ENCODE results near the gene AARS2.
"Not testable (repeated sequence)": the region's sequence is repeated elsewhere in the genome, so short reads cannot be mapped to it uniquely, and the experiment has no call there.

Gene AARS2

GRCh38 chr6:44312901-44313788, at the start of gene AARS2:
TSS of gene AARS2 (minus strand) at chr6:44313347. CDS start at chr6:44313323, 24 bp downstream.
- peak; percentile 83 for DNase-seq

- DNase-seq, result no peak
These were observed 48.8 kb upstream of the AARS2 start for GRCh38 chr6:44361947-44362346.

DNA sequence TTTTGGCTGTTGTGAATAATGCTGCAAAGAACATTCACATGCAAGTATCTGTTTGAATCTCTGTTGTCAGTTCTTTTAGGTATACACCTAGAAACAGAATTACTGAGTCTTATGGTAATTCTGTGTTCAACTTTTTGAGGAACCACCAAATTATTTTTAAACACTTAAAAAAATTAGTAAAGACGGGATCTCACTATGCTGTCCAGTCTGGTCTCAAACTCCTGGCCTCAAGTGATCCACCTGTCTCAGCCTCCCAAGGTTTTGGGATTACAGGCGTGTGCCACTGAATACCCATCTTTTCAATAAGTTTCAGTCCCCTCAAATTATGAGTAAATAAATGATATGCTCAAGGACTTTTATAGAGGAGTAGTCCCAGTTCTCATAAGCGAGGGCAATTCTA, 46.8 kb upstream of the AARS2 start:
- no peak for DNase-seq

GRCh38 chr6:44356487-44356886, 43.3 kb upstream of the AARS2 start:
- no peak for DNase-seq

DNA sequence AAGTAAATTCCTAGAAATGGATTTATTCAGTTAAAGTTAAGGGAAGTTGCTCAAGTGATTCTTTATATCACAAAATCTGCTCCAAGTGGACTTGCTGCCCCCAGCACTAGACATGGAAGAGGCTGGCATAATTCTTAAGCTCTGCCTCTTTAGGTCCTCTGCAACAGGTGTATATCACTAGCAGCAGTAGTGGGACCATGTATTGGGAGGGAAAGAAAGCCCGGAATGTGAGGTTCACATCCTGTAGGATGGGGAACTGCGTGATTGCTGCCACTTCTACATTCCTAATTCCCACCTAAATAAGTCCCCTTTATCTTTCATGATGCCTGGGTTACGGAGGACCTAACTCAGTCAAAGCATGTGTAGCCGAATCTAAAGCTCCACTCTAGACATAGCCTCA, 42.5 kb upstream of the AARS2 start:
- no peak for DNase-seq

DNA sequence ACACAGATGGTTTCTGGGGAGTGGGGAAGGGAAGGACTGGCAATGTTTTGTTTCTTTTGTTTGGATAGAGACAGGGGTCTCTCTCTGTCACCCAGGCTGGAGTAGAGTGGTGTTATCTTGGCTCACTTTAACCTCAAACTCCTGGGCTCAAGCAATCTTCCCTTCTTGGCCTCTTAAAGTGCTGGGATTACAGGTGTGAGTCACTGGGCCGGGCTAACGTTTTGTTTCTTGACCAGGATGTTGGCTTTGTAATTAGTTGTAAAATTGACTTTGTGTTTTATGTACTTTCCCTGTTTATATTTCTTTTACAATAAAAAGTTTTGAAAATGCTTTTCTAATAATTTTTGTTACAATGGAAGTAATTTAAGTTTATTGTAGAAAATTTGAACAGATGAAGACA, 40.2 kb upstream of the AARS2 start:
- no peak for DNase-seq

GRCh38 chr6:44352259-44352658, 39.1 kb upstream of the AARS2 start:
- no peak for DNase-seq

- not testable (repeated sequence) for DNase-seq
These were observed 37.5 kb upstream of the AARS2 start for GRCh38 chr6:44350650-44350994.

DNA sequence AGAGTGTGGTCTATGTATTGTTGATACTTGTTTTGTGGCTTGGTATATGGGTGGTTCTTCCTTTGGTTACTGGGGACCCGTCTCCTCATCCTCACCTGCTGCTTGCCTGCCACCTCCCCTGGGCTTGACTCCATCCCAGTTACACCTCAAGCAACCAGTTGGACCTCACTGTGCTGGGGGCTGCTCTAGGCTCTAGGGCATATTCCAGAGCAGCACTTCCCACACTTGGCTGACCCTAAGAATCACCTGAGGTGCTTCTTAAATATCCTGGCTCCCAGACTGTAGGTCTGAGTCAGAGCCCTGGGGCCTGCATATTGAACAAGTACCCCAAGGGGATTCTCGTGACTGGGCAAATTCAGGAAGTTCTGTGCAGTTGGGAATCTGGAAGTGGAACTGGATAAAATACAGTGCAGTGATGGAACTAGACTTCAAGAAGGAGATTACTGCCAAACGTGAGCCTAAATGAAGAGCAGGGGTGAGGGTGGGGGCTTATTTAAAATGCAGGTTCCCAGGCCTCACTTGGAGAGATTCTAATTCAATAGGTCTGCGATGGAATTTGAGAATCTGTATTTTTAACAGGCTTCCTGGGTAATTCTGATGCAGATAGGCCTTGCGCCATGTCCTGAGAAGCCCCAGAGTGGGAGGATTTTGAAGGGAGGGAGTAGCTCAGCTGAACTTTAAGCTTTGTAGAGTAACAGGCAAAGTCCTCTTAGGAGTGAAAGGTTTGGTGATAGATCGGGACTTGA, 36.9 kb upstream of the AARS2 start:
- no peak for DNase-seq

DNA sequence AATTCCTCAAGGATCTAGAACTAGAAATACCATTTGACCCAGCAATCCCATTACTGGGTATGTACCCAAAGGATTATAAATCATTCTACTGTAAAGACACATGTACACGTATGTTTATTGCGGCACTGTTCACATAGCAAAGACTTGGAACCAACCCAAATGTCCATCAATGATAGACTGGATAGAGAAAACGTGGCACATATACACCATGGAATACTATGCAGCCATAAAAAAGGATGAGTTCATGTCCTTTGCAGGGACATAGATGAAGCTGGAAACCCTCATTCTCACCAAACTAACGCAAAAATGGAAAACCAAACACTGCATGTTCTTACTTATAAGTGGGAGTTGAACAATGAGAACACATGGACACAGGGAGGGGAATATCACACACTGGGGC, 33.7 kb upstream of the AARS2 start:
- not testable (repeated sequence) for DNase-seq

DNA sequence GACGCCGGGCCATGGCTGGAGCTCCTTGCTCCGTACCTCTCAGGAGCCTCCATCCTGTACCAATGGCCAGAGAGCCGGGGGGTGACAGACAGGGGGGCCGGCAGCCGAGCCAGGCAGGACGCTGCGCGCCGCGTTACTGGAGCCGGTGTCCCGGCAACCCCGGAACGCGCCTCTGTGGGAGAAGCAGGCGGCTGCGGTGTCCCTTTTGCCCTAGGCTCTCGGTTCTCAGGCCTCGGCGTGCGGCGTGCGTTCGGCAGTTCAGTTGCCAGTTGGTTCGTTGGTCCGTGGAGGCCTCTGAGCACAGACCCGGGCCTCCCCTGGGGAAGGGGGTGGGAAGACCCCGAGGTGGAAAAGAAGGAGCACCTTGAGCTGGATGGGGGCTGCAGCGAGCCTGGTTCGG, 29.3 kb upstream of the AARS2 start, which contains the start of gene SPATS1:
Gene SPATS1 (plus strand): TSS at position 162 of the 400 bp plus-strand sequence. CDS start 446 bp downstream, outside the sequence.
- DNase-seq, result no peak

- DNase-seq, result no peak
These were observed 28.9 kb upstream of the AARS2 start for GRCh38 chr6:44342052-44342451.

DNA sequence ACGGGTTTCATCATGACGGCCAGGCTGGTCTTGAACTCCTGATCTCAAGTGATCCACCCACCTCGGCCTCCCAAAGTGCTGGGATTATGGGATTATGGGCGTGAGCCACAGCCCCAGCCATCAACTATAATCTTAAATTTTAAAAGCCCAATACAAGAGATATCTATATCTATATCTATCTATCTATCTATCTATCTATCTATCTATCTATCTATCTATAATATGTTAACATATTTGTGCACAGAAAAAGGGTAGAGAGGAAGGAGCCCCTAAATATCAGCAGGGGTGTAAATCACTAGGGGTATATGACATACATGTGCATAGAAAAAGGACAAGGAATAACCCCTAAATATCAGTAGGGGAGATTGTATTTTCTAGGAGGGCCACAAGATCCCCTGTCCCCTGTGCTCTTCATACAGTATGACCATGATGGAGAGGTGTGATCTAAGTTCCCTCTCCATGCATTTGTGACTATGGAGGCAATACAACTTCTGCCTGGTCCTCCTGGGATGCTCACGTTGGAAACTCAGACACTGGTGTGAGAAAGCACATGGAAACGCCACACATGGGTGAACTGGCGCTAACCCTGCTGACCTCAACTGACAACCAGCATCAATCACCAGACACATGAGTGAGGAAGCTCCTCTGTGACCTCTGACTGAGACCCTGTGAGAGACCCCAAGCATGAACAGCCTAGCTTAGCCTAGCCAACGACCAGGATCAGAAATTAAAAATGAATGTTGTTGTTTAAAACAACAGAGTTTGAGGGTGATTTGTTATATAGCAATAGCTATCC, 28.1 kb upstream of the AARS2 start:
- no peak for DNase-seq

GRCh38 chr6:44339763-44340625, 26.8 kb upstream of the AARS2 start:
- no peak for DNase-seq

GRCh38 chr6:44339301-44339700, 26.2 kb upstream of the AARS2 start:
- DNase-seq, result no peak

DNA sequence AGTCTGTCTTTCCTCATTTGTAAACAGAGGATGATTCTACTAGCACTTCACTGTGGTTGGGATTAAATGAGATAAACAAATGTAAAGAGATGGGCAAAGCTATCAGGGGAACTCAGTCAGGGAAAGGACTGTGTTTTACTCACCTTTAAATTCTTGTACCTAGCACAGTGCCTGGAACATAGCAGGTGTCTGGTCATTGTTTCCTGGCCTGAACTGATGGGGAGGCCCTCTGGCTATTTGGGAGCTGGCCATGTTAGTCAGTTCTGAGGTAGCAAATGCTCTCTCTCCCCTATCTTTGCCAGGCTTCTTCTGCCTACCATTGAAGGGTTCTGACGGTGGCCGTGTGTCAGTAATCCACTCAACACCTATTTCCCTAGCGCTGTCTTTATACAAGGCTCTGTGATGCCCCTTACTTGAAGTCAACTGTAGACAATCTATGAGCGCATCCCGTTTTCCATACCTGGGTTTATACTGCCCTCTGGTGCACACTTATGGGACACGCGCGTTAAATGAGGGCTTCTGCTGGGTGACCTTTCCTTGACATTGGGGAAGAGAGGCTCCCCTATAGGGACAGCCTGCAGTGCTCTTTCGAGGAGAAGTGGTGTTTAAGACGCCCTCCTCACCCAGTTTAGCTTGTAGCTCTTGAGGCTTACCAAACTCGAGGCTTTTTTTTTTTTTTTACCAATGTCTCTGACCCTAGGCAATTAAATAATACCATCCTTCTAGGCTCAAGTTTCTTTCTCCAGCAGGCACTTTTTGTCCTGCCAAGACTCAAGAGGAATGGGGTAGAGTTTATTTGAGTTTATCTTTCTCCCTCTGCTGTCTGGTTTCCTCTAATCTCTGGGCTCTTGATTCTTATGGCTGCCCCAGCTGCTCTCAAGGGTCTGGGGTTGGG, 25.3 kb upstream of the AARS2 start:
- peak; percentile 34 for DNase-seq

DNA sequence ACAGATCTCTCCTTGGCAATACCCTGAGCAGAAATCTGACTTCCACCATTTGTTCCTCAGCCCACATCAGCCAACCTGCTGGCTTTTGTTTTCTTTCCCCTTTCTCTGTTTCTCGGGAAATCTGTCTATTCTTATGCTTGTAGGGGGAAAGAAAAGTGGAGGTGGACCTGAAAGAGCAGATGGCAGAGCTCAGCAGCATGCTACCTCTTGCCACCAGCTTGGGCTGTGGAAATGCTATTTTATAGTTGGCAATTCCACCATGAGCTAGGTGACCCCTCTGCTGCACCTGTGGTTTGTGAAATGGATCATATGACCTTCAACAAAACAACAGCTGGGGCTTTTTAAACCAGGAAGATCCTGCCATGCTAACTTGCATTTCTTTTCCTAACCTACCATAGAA, 22.5 kb upstream of the AARS2 start:
- DNase-seq, result no peak

- no peak for DNase-seq
These were observed 20.8 kb upstream of the AARS2 start for GRCh38 chr6:44333942-44334341.

GRCh38 chr6:44333273-44333919, 20.2 kb upstream of the AARS2 start:
- no peak for DNase-seq

- DNase-seq, result no peak
These were observed 19.4 kb upstream of the AARS2 start for GRCh38 chr6:44332585-44332984.

GRCh38 chr6:44329858-44330257, 16.7 kb upstream of the AARS2 start:
- no peak for DNase-seq
